Measurements from ENCODE around the gene CCDC83.

GRCh38 chr11:85809191-85809590 is 46.0 kb upstream of the CCDC83 start:
- TF ChIP-seq CTCF (tag by site-specific recombination; IDR thresholded peaks at IDR 0.05): no peak
- TF ChIP-seq SETDB1 (IDR thresholded peaks at IDR 0.05; ENCODE audit: insufficient read length, low read length): no peak
- no peak for TF ChIP-seq ZNF274 (IDR thresholded peaks at IDR 0.05; ENCODE audit: low read length)
- TF ChIP-seq ZNF274 (tag by site-specific recombination; IDR thresholded peaks at IDR 0.05; ENCODE audit: borderline replicate concordance): no peak
- TF ChIP-seq ZBTB21 (tag by site-specific recombination; IDR thresholded peaks at IDR 0.05): no peak
- TF ChIP-seq ZNF324 (tag by site-specific recombination; IDR thresholded peaks at IDR 0.05): no peak
- no peak for TF ChIP-seq MEIS1 (CRISPR knock-in tag; IDR thresholded peaks at IDR 0.05; ENCODE audit: borderline replicate concordance)
- TF ChIP-seq ZNF335 (tag by site-specific recombination; conservative IDR thresholded peaks at IDR 0.05): no peak
- no peak for TF ChIP-seq ZNF121 (tag by site-specific recombination; IDR thresholded peaks at IDR 0.05)

Data from HEK293 (cell line).